HCT116 (cell line): ENCODE results near the gene ATL1. TPM values are rescaled to one million over a fixed set of nuclear protein-coding genes. Genes with fewer than 3 reads are reported as not detected.

Experiments
- ATAC-seq: fragments of 200-7000 bp; cut with Tn5 transposase; 2 replicates; pipeline ENCODE4 v1.9.1; 2020; ENCODE audit warnings: mild to moderate bottlenecking, moderate library complexity
- BruUV-seq: library from RNA; stranded (reverse); fragments of 400-500 nt; replicated peaks from 2 replicates; lab custom pipeline; 2021; lab: Mats Ljungman, UMichigan
- CTCF ChIA-PET: fragments of 300-600 bp; sonication (Branson Sonifier 250); formaldehyde crosslinking; loops from one replicate; lab custom pipeline; 2021; ENCODE audit warnings: antibody characterized with exemption; lab: Charles Lee
- POLR2A ChIA-PET: fragments of 300-600, 350-600 bp; sonication (Branson Sonifier 250); formaldehyde crosslinking; loops from one replicate; lab custom pipeline; 2021; ENCODE audit warnings: antibody characterized with exemption; lab: Charles Lee
- RAD21 ChIA-PET, 2 experiments: fragments of 300-600 bp; sonication (Branson Sonifier 250); formaldehyde crosslinking; loops; one replicate each; lab custom pipeline; 2023; ENCODE audit warnings: low total read pairs in 2 of 2; ENCODE audit not compliant: uncharacterized antibody in 2 of 2, unreplicated experiment in 2 of 2, low non-redundant PET in 1 of 2; lab: Charles Lee
- DNase-seq: peaks from one replicate; pipeline ENCODE4 v3.0.0-alpha.2; 2010; ENCODE audit warnings: low read depth, low spot score
- H2AFZ ChIP-seq: fragments of 200-600 bp; shearing (Covaris generic), sonication (generic); 2 replicates; pipeline ENCODE4 v1.6.1; 2017; ENCODE audit warnings: low read depth, mixed run types, mixed read lengths, antibody characterized with exemption, low read length; ENCODE audit not compliant: poor library complexity, severe bottlenecking
- H3K27ac ChIP-seq: 2 replicates; pipeline ENCODE4 v1.5.1; 2012; ENCODE audit warnings: low read depth, low read length
- H3K27me3 ChIP-seq: fragments of 200-600 bp; sonication (generic); 2 replicates; pipeline ENCODE4 v1.6.1; 2016; ENCODE audit warnings: mixed run types, low read length, mixed read lengths; ENCODE audit not compliant: insufficient read depth
- H3K36me3 ChIP-seq, 2 experiments: fragments of 200-500 bp in 1 of 2; fragments of 200-600 bp in 1 of 2; sonication (Bioruptor generic) in 1 of 2; sonication (generic) in 1 of 2; 2 replicates each; pipeline versions ENCODE4 v1.5.1 to v1.6.1; 2014 to 2016; ENCODE audit warnings: low read length in 2 of 2, inconsistent platforms in 1 of 2, mixed read lengths in 1 of 2, mixed run types in 1 of 2; ENCODE audit not compliant: insufficient read depth in 2 of 2, control insufficient read depth in 1 of 2
- H3K4me1 ChIP-seq, 2 experiments: fragments of 200-600 bp in 1 of 2; sonication (generic) in 1 of 2; 2 replicates each; pipeline versions ENCODE4 v1.5.1 to v1.6.1; 2012 to 2017; ENCODE audit warnings: low read length in 2 of 2, inconsistent platforms in 1 of 2, mild to moderate bottlenecking in 1 of 2, mixed read lengths in 1 of 2, mixed run types in 1 of 2, moderate library complexity in 1 of 2; ENCODE audit not compliant: insufficient read depth in 2 of 2, control insufficient read depth in 1 of 2
- H3K4me2 ChIP-seq: fragments of 200-600 bp; sonication (generic); 2 replicates; pipeline ENCODE4 v1.6.1; 2017; ENCODE audit warnings: mixed run types, low read length, mixed read lengths
- H3K4me3 ChIP-seq, 2 experiments: fragments of 200-600 bp in 1 of 2; sonication (generic) in 1 of 2; replicated peaks in 1 of 2; 2 replicates each; pipeline ENCODE4 v1.5.1; 2011 to 2016; ENCODE audit warnings: low read length in 2 of 2, control low read depth in 1 of 2, low read depth in 1 of 2, mild to moderate bottlenecking in 1 of 2, mixed read lengths in 1 of 2, mixed run types in 1 of 2
- H3K79me2 ChIP-seq: fragments of 200-600 bp; sonication (generic); 2 replicates; pipeline ENCODE4 v1.6.1; 2017; ENCODE audit warnings: mild to moderate bottlenecking, mixed run types, low read length, moderate library complexity, mixed read lengths; ENCODE audit not compliant: insufficient read depth
- H3K9ac ChIP-seq: fragments of 200-600 bp; sonication (generic); 2 replicates; pipeline ENCODE4 v1.6.1; 2016; ENCODE audit warnings: low read length, mixed read lengths
- H3K9me2 ChIP-seq: fragments of 200-600 bp; sonication (generic), shearing (Covaris generic); 2 replicates; pipeline ENCODE4 v1.6.1; 2017; ENCODE audit warnings: mixed run types, mild to moderate bottlenecking, moderate library complexity; ENCODE audit not compliant: insufficient read depth
- H3K9me3 ChIP-seq, 2 experiments: fragments of 200-500 bp in 1 of 2; fragments of 200-600 bp in 1 of 2; sonication (Bioruptor generic) in 1 of 2; sonication (generic) in 1 of 2; 2 replicates each; pipeline ENCODE4 v1.6.1; 2014 to 2017; ENCODE audit warnings: low read length in 2 of 2, mixed read lengths in 2 of 2, inconsistent platforms in 1 of 2, low read depth in 1 of 2, mild to moderate bottlenecking in 1 of 2, mixed run types in 1 of 2, moderate library complexity in 1 of 2; ENCODE audit not compliant: control insufficient read depth in 1 of 2, insufficient read depth in 1 of 2
- H4K20me1 ChIP-seq: fragments of 200-600 bp; sonication (generic), shearing (Covaris generic); 2 replicates; pipeline ENCODE4 v1.6.1; 2017; ENCODE audit warnings: mixed run types, mild to moderate bottlenecking, moderate library complexity; ENCODE audit not compliant: insufficient read depth
- ATF3 ChIP-seq: IDR thresholded peaks from 2 replicates; pipeline ENCODE4 v1.6.1; 2012
- CBX3 ChIP-seq: IDR thresholded peaks from 2 replicates; pipeline ENCODE4 v1.6.1; 2012; ENCODE audit warnings: low read depth
- CEBPB ChIP-seq: IDR thresholded peaks from 2 replicates; pipeline ENCODE4 v1.6.1; 2012; ENCODE audit warnings: low read depth
- EGR1 ChIP-seq: IDR thresholded peaks from 2 replicates; pipeline ENCODE4 v1.6.1; 2012; ENCODE audit warnings: low read depth
- EZH2 ChIP-seq: fragments of 200-600 bp; sonication (generic); IDR thresholded peaks from 2 replicates; pipeline ENCODE4 v1.6.1; 2017; ENCODE audit warnings: antibody characterized with exemption, mixed run types
- FOSL1 ChIP-seq: IDR thresholded peaks from 2 replicates; pipeline ENCODE4 v1.6.1; 2012; ENCODE audit warnings: low read depth
- MAX ChIP-seq: IDR thresholded peaks from 2 replicates; pipeline ENCODE4 v1.6.1; 2012
- POLR2A ChIP-seq: IDR thresholded peaks from 2 replicates; pipeline ENCODE4 v1.7.0; 2011; ENCODE audit warnings: borderline replicate concordance; ENCODE audit not compliant: insufficient read depth, insufficient read length; ENCODE audit errors: extremely low read depth
- POLR2AphosphoS5 ChIP-seq: IDR thresholded peaks from 2 replicates; pipeline ENCODE4 v1.6.1; 2011; ENCODE audit warnings: mild to moderate bottlenecking, low read depth, low read length, moderate library complexity
- RAD21 ChIP-seq: IDR thresholded peaks from 2 replicates; pipeline ENCODE4 v1.6.1; 2012; ENCODE audit warnings: low read depth, mild to moderate bottlenecking
- SIN3A ChIP-seq: IDR thresholded peaks from 2 replicates; pipeline ENCODE4 v1.6.1; 2012; ENCODE audit warnings: low read depth
- SP1 ChIP-seq: IDR thresholded peaks from 2 replicates; pipeline ENCODE4 v1.6.1; 2012; ENCODE audit warnings: low read depth
- SRF ChIP-seq: IDR thresholded peaks from 2 replicates; pipeline ENCODE4 v1.6.1; 2012; ENCODE audit warnings: low read depth
- TCF7L2 ChIP-seq: IDR thresholded peaks from 2 replicates; pipeline ENCODE4 v1.7.0; 2011; ENCODE audit warnings: borderline replicate concordance, inconsistent platforms; ENCODE audit not compliant: insufficient read depth, insufficient read length; ENCODE audit errors: extremely low read depth
- YY1 ChIP-seq: IDR thresholded peaks from 2 replicates; pipeline ENCODE4 v1.6.1; 2011; ENCODE audit warnings: low read length, low read depth, moderate library complexity, mild to moderate bottlenecking; ENCODE audit not compliant: insufficient replicate concordance; ENCODE audit errors: extremely low read depth
- ZFX ChIP-seq: fragments of 450-650 bp; IDR thresholded peaks from 2 replicates; pipeline ENCODE4 v1.6.1; 2017
- ZNF274 ChIP-seq: fragments of 200-500 bp; sonication (Bioruptor generic); IDR thresholded peaks from 2 replicates; pipeline ENCODE4 v1.6.1; 2014; ENCODE audit warnings: mild to moderate bottlenecking, low read depth, low read length, inconsistent platforms
- intact Hi-C: fragments of 100-400 bp; cut with micrococcal nuclease; formaldehyde crosslinking; loops from 2 replicates; pipeline ENCODE4 v1.10.0; 2022
- total RNA-seq: library from RNA; stranded (reverse); gene quantifications from one replicate; pipeline ENCODE4 v1.2.1, GENCODE V29; 2021; ENCODE audit not compliant: unreplicated experiment
- TF ChIP-seq, protein P1 (sequence below): IDR thresholded peaks from 2 replicates; pipeline ENCODE4 v1.6.1; 2012; ENCODE audit warnings: low read depth

ATL1 gene
- total RNA-seq, 1 experiment from 2014 or later: 1.4 TPM

- CTCF ChIA-PET: interaction anchor here (0.6 to 2.4 kb wide), 5 partner anchors 18 to 283 kb away, joined by 3 to 33 read pairs (median 16); no protein-coding TSS in a partner anchor
- Histone ChIP-seq H3K4me1 (peaks cover 16 to 19% of the 10 kb centered on the region in 2 experiments), H3K4me3 (no peak overlapping the region), H3K9me2 (no peaks in the 10 kb centered on the region), H3K9ac (no peak overlapping the region), H4K20me1 (no peaks in the 10 kb centered on the region), H3K9me3 (no peaks in the 10 kb centered on the region), H3K27ac (no peak overlapping the region), H3K79me2 (no peaks in the 10 kb centered on the region), H3K36me3 (no peaks in the 10 kb centered on the region), H3K27me3 (no peaks in the 10 kb centered on the region), H3K4me2 (peak overlapping the region; percentile 61), H2AFZ (peak overlapping the region; percentile 66)
- no TSS peak for BruUV-seq
- POLR2A ChIA-PET: no interaction called here
- no peak; the same call in 1 of the 2 replicates for ATAC-seq
- intact Hi-C loops: no loop called here
- RAD21 ChIA-PET: interaction anchor here (0.7 to 2.1 kb wide), 6 partner anchors 113 to 259 kb away, joined by 3 to 8 read pairs (median 4); no protein-coding TSS in a partner anchor
- TF ChIP-seq SIN3A (no peak), CBX3 (no peak), SP1 (no peak), ZFX (no peak), MAX (no peak), RAD21 (no peak), YY1 (no peak), ATF3 (no peak), EZH2 (no peak), CEBPB (no peak), SRF (no peak), POLR2AphosphoS5 (no peak), EGR1 (no peak), TCF7L2 (no peak), ZNF274 (no peak), POLR2A (no peak), FOSL1 (no peak)
- TF ChIP-seq, protein P1, sequence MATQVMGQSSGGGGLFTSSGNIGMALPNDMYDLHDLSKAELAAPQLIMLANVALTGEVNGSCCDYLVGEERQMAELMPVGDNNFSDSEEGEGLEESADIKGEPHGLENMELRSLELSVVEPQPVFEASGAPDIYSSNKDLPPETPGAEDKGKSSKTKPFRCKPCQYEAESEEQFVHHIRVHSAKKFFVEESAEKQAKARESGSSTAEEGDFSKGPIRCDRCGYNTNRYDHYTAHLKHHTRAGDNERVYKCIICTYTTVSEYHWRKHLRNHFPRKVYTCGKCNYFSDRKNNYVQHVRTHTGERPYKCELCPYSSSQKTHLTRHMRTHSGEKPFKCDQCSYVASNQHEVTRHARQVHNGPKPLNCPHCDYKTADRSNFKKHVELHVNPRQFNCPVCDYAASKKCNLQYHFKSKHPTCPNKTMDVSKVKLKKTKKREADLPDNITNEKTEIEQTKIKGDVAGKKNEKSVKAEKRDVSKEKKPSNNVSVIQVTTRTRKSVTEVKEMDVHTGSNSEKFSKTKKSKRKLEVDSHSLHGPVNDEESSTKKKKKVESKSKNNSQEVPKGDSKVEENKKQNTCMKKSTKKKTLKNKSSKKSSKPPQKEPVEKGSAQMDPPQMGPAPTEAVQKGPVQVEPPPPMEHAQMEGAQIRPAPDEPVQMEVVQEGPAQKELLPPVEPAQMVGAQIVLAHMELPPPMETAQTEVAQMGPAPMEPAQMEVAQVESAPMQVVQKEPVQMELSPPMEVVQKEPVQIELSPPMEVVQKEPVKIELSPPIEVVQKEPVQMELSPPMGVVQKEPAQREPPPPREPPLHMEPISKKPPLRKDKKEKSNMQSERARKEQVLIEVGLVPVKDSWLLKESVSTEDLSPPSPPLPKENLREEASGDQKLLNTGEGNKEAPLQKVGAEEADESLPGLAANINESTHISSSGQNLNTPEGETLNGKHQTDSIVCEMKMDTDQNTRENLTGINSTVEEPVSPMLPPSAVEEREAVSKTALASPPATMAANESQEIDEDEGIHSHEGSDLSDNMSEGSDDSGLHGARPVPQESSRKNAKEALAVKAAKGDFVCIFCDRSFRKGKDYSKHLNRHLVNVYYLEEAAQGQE: no peak
- DNase-seq: no peak
Measured at GRCh38 chr14:50601394-50601793, 41.4 kb downstream of the ATL1 start.
